GM23338 (cell line): ENCODE data around the gene PHKB.

Source experiments
- CREB1 ChIP-seq: fragments of 250-450 bp; sonication (Bioruptor Pico); IDR thresholded peaks from 2 replicates; pipeline ENCODE4 v1.5.0; 2020; ENCODE audit warnings: low read depth, mild to moderate bottlenecking, moderate library complexity
- NANOG ChIP-seq: IDR thresholded peaks from 2 replicates; pipeline ENCODE4 v1.6.1; 2016; ENCODE audit warnings: antibody characterized with exemption, borderline replicate concordance
- TF ChIP-seq, protein P1 (sequence below), 2 experiments: fragments of 200-600 bp in 1 of 2; sonication (generic) in 1 of 2; conservative IDR thresholded peaks; 2 replicates each; pipeline versions ENCODE4 v1.5.1 to v1.6.1; 2016 to 2017; ENCODE audit warnings: antibody characterized with exemption in 2 of 2, low read depth in 2 of 2, mild to moderate bottlenecking in 2 of 2, moderate library complexity in 1 of 2
- TF ChIP-seq, protein P2 (sequence below): IDR thresholded peaks from one replicate; pipeline ENCODE4 v1.6.1; 2018; ENCODE audit warnings: antibody characterized with exemption; ENCODE audit not compliant: unreplicated experiment

DNA sequence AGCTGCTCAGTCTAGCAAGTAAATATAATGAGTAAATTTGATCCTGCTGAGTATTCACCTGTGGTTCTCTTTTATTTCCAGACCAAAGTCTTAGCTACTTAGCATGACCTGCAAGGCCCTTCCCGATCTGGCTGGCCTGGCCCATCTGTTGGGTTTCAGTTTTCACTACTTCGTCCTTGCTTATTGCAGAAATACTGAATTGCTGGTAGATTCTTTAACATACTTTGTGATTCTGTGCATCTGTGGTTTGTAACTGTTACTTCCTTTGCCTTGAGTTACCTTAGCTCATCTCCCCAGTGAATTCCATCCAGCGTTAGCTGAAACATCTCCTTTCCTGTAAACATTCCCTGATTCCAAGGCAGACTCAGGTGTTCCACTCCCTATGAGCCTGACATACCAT lies 131.1 kb downstream of the PHKB start:
- TF ChIP-seq, protein P1, sequence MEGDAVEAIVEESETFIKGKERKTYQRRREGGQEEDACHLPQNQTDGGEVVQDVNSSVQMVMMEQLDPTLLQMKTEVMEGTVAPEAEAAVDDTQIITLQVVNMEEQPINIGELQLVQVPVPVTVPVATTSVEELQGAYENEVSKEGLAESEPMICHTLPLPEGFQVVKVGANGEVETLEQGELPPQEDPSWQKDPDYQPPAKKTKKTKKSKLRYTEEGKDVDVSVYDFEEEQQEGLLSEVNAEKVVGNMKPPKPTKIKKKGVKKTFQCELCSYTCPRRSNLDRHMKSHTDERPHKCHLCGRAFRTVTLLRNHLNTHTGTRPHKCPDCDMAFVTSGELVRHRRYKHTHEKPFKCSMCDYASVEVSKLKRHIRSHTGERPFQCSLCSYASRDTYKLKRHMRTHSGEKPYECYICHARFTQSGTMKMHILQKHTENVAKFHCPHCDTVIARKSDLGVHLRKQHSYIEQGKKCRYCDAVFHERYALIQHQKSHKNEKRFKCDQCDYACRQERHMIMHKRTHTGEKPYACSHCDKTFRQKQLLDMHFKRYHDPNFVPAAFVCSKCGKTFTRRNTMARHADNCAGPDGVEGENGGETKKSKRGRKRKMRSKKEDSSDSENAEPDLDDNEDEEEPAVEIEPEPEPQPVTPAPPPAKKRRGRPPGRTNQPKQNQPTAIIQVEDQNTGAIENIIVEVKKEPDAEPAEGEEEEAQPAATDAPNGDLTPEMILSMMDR (conservative IDR thresholded peaks at IDR 0.05; ENCODE audit: low read depth in 2 of 2) = no peak
- TF ChIP-seq NANOG = no peak
- TF ChIP-seq, protein P2, sequence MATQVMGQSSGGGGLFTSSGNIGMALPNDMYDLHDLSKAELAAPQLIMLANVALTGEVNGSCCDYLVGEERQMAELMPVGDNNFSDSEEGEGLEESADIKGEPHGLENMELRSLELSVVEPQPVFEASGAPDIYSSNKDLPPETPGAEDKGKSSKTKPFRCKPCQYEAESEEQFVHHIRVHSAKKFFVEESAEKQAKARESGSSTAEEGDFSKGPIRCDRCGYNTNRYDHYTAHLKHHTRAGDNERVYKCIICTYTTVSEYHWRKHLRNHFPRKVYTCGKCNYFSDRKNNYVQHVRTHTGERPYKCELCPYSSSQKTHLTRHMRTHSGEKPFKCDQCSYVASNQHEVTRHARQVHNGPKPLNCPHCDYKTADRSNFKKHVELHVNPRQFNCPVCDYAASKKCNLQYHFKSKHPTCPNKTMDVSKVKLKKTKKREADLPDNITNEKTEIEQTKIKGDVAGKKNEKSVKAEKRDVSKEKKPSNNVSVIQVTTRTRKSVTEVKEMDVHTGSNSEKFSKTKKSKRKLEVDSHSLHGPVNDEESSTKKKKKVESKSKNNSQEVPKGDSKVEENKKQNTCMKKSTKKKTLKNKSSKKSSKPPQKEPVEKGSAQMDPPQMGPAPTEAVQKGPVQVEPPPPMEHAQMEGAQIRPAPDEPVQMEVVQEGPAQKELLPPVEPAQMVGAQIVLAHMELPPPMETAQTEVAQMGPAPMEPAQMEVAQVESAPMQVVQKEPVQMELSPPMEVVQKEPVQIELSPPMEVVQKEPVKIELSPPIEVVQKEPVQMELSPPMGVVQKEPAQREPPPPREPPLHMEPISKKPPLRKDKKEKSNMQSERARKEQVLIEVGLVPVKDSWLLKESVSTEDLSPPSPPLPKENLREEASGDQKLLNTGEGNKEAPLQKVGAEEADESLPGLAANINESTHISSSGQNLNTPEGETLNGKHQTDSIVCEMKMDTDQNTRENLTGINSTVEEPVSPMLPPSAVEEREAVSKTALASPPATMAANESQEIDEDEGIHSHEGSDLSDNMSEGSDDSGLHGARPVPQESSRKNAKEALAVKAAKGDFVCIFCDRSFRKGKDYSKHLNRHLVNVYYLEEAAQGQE = no peak
- TF ChIP-seq CREB1 = no peak
